Frontal cortex (tissue), 4 donors: ENCODE measurements around the gene CLOCK. TPM values are rescaled to one million over a fixed set of nuclear protein-coding genes. Genes with fewer than 3 reads are reported as not detected.
"Not testable (repeated sequence)": the region's sequence is repeated elsewhere in the genome, so short reads cannot be mapped to it uniquely, and the experiment has no call there.

Experiments used
- DNase-seq, 2 donors: peaks; one replicate each; pipeline ENCODE4 v3.0.0; 2012; ENCODE audit warnings: low spot score in 2 of 2
- FAIRE-seq: peaks from 2 replicates; lab custom pipeline; 2012; peaks lifted over from hg19 to GRCh38; lab: Jason Lieb, UNC
- total RNA-seq: library from RNA; depleted of rRNA; stranded (reverse); fragments of >200 nt; gene quantifications from one replicate; pipeline ENCODE4 v1.2.3, GENCODE V29; 2014
- donor health status: control.
- donor health status: control.
- donor health status: control.

CLOCK gene, protein sequence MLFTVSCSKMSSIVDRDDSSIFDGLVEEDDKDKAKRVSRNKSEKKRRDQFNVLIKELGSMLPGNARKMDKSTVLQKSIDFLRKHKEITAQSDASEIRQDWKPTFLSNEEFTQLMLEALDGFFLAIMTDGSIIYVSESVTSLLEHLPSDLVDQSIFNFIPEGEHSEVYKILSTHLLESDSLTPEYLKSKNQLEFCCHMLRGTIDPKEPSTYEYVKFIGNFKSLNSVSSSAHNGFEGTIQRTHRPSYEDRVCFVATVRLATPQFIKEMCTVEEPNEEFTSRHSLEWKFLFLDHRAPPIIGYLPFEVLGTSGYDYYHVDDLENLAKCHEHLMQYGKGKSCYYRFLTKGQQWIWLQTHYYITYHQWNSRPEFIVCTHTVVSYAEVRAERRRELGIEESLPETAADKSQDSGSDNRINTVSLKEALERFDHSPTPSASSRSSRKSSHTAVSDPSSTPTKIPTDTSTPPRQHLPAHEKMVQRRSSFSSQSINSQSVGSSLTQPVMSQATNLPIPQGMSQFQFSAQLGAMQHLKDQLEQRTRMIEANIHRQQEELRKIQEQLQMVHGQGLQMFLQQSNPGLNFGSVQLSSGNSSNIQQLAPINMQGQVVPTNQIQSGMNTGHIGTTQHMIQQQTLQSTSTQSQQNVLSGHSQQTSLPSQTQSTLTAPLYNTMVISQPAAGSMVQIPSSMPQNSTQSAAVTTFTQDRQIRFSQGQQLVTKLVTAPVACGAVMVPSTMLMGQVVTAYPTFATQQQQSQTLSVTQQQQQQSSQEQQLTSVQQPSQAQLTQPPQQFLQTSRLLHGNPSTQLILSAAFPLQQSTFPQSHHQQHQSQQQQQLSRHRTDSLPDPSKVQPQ
- total RNA-seq, result 27.3 TPM

DNA sequence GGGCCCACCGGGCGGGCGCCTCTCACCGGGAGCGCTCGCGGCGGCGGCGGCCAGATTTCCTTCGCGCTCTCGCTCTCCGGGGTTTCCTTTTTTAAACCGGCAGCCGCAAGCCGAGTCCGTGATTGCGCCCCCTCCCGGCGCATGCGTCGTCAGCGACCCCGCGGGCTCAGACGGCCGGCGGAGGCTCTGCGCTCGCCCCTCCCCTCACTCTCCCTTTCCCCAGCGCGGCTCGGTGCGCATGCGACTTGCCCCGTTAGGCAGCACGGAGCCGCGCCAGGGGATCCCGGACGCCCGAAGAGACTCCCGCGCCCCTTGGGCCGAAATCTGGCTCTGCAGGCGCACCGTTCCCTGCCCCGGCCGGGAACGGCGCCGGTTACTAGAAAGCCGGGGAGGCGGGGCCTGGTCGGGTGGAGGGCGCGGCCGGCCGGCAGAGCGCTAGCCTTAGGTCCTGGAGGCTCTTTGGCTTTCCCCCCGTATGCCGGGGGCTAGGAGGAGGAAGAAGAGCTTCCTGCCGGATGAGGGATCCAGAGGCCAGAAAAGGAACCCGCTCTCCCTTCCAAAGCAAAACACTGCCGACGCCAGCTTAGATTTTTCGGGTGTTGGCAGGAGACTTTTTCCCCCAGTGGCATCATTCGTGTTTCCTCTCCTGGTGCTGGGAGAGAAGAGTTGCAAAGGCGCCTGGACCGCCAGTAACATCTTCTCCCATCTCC, at the start of gene CLOCK:
Gene CLOCK, minus strand, starts transcription at position 154 of the 710 bp plus-strand sequence. CDS start 64,124 bp downstream, outside the sequence.
- DNase-seq, result peak; percentile 80 to 84
- FAIRE-seq, result no peak

DNA sequence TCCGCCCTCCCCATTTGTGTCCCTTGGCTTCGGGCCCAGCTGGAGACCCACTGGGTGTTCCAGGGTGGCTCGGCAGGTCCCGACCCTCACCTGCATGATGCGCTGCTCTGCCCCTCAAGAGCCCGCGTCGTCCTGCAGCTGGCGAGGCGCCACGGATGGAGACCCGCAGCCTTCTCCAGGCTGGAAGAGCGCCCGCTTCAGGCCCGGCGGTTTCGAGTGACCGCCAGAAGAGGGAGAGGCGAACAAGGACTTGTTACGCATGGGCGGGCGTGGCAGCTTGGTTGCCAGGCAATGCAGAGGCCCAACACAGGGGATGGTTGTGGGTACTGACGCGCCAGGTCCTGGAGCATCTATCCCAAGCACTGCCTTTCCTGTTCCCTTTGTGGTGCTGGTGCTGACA, 45.3 kb upstream of the CLOCK start, which contains the start of gene PDCL2:
Gene PDCL2, minus strand, starts transcription at position 232 of the 400 bp plus-strand sequence. Its CDS starts 136 bp downstream, at position 96.
- no peak for FAIRE-seq
- no peak for DNase-seq

DNA sequence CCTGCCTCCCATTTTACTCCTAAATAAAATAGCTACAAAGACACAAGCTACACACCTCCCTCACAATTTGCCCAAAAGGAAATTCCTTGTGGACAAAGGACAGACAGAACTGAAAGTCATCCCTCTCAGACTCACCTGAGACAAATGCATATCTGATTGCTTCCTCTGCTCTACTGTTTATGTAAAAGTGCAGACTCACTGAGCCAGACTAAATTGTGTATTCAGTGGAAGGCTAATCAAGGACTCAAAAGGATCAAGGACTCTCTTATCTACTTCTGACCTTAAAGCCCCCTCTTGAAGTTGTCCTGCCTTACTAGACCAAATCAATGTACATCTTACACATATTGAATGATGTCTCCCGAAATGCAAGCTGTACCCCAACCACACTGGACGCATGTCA, 41.5 kb upstream of the CLOCK start:
- FAIRE-seq, result no peak

DNA sequence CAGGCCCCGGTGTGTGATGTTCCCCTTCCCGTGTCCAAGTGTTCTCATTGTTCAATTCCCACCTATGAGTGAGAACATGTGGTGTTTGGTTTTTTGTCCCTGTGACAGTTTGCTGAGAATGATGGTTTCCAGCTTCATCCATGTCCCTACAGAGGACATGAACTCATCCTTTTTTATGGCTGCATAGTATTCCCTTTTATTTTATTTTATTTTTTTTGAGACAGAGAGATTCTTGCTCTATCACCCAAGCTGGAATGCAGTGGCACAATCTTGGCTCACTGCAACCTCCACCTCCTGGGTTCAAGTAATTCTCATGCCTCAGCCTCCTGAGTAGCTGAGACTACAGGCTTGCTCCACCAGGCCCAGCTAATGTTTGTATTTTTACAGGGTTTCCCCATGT, 36.1 kb upstream of the CLOCK start:
- not testable (repeated sequence) for FAIRE-seq, DNase-seq

More for the DNA sequence above, 41.5 kb upstream of the CLOCK start:
- DNase-seq, result no peak

DNA sequence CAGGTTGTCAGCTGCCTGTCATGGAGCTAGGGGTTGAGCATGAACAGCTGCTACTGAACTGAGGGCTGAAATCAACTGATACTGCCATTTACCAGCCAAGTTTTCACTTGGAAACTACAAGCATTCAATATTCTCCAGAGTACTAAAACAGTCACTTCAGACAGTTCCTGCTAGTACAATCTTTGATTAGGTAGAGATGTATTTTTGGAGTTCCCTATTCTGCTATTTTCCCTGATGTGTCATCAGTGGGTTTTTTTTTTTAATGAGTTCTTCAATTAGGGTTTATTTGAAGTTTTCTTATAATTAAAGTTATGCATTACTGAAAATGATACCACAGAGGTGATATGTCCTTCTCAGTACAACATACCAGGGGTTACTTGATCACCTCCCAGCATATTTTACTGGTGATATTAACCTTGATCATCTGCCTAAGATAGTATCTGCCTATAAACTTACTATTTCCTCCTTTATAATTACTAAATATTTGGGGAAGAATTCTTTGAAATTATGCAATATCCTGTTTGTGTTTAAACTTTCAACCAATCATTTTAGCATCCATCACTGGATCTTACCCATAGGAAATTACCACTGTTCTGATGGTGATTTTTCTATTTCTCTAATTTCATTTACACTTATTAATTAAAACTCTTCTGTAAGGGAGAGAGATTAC, 31.8 kb upstream of the CLOCK start:
- FAIRE-seq (no peak), DNase-seq (no peak)

DNA sequence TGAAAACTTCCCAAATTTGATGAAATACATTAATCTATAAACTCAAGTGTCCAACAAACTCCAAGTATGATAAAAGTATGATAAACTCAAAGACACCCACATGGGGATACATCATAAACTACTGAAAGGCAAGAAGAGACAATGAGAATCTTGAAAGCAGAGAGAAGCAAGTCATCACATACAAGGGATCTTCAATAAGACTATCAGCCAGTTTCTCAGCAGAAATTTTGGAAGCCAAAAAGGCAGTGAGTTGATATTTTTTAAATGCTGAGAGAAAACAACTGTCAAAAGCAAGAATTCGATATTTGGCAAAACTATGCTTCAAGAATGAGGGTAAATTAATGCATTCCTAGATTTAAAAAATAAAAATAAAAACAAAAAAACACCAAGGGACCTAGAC, 28.8 kb upstream of the CLOCK start:
- FAIRE-seq (no peak), DNase-seq (no peak)

DNA sequence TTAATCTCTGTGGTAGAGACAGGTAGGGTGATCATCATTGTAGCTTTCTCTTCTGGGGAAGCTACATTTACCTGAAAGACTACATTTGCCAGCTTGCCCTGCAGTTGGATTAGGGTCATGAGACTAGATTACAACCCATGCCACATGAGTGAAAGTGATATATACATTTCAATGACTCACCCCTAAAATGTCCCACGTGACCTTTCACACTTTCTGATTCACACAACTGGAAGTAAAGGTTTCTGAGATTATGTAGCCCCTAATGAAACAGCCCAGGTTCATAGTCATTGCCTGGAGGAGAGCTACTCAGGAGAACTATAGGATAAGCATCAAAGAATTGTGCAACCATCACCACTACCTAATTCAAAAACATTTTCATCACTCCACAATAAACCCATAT, 27.5 kb upstream of the CLOCK start:
- no peak for FAIRE-seq
- DNase-seq, result no peak

DNA sequence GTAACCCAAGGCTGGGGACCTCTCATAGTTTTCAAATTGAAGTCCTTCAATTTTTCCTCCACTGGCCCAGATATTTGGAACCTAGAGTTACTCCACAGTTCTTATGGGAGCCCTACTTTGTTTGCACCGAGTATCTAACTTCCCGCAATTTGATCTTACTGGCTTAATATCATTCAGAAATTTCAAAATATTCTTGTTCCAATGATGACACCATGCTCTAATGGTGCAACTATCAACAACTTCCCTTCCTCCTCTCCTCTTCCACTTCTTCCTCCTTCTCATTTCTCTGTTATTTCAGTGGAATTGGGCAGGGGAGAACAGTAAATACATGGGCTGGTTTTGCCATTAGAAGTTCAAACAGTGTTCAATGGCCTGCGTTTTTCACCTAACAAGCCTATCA, 25.1 kb upstream of the CLOCK start:
- FAIRE-seq, result no peak
- no peak for DNase-seq

DNA sequence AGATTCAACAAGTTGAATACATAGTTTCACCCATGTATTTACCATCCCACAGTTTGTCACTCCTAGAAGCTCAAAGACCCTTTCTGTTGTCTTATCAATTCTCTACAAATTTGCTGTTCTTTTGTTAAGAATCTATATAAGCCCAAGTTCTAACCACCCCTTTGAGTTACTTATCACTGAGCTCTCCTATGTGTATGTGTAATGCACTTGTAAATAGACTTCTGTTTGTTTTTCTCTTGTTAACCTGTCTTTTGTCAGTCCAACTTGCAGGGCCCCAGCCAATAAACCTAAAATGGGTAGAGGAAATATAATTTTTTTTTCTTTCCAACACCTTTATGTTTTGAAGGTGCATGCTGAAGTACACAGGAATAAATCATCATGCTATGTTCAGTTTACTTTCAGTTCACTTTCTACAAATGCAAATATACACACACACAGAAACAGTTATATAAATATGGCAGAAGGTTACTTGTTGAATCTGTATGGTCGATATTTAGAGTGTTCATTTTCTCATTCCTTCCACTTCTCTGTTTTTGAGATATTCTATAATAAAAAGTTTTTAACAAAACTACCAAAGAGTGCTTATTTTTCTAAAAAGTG, 22.3 kb upstream of the CLOCK start:
- no peak for FAIRE-seq
- no peak for DNase-seq

DNA sequence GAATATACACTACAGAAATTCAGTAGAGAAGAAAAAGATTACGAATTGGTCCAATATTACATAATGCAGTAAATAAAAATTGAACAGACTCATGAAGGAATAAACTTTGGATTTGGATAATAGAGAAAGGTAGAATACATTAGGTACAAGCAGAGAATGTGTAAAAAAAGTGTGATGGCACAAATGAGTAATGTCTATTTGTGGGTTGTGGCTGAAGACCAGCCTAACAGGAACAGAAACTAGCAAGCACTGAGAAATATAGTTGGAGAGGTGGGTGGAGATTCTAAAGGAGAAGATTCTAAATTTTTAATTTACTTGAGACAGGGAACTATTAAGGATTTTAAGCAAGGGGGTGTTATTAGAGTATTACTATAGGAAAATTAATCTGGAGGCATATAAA, 15.2 kb upstream of the CLOCK start:
- DNase-seq (no peak), FAIRE-seq (no peak)

DNA sequence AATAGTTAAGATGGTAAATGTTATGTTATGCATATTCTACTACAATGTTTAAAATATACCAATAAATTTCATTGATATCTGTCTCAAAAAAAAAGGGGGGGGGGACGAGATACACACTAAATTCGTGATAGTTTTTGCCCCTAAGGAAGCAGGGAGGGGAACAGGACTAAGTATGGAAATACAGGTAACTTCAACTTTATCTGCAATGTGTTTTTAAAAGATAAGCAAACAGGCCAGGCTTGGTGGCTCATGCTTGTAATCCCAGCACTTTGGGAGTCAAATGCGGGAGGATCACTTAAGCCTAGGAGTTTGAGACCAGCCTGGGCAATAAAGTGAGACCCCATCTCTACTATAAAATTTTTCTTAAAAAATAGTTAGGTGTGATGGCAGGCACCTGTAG, 13.4 kb upstream of the CLOCK start:
- DNase-seq (no peak), FAIRE-seq (no peak)

DNA sequence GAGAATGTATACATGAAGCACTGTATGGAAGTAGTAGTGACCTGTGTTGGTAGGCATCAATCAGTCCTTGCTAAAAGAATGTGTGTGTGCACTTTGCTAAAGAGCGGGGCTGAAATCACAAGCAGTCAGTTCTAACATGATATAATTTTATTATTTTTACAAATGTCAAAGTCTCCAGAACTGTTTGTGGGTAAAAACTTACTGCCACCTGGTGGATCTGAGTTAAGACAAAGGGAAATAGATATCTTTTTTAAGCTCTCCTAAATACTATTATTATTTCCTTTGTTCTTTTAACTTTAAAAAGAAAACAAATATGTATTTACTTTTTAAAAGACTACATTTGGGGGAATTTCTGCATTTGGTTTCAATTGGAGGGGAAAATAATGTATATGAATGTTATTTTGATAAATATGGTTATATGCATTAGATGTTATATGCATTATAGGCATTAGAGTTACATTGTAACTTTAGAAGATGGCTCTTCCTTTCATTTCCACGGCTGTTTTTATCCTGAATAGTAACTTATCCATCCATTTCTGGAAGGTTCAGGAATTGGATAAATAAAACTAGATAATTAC, 7.8 kb upstream of the CLOCK start:
- FAIRE-seq (no peak), DNase-seq (no peak)

DNA sequence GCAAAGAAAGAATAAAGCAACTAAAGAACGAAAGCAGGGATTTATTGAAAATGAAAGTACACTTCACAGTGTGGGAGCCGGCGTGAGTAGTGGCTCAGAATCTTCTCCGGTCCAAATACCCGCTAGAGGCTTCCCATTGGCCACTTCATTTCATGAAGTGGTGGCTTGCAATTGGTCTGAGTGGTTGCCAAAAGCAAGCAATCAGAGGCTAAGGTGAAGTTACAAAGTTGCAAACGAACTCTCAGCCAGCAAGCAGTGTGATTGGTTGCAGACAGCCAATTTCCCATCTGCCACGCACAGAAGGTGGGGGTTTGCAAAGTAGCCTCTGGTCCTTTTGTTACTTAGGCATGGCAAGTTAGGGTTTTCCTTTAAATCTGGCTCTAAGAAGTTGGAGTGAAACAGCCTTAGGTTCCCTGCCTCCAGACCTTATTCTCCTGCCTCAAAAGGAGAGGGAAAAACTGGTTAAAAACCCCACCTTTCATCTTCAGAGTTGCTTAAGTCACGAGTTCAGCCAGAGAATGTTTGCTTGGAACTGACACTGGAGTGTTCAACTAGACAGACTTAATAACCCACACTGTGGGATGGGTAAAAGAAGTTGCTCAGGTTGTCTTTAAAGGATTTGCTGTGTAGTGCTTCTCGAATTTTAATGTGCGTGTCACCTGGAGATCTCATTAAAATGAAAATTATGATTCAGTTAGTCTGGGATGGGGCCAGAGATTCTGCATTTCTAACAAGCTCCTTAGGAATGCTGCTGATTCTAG, 6.9 kb upstream of the CLOCK start:
- FAIRE-seq (no peak), DNase-seq (no peak)

DNA sequence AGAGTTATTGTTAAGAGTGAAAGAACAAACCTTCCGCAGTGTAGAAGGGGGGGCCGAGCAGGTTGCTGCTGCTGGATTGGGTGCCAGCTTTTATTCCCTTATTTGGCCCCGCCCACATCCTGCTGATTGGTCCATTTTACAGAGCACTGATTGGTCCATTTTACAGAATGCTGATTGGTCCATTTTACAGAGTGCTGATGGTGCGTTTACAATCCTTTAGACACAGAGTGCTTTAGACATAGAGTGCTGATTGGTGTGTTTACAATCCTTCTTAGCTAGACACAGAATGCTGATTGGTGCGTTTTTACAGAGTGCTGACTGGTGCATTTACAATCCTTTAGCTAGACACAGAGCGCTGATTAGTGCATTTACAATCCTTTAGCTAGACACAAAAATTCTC, 5.3 kb upstream of the CLOCK start:
- FAIRE-seq, DNase-seq: not testable (repeated sequence)

DNA sequence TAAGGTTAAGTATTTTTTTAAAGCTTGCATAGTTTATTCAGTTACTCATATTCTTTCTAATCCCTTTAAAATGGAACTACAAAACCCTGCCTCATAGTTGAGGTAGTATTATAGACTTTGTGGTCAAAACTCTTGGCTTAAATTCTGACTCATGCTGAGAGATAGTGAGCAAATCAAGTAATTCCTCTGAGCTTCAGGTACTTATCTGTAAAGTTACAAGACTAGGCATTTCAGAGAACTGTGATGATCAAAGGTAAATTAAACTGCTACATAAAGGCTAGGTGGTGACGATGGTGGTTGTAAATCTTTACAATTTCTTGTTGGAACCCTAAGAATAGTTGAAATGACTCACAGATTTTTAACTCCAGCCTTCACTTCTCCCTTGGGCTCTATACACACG, 3.2 kb upstream of the CLOCK start:
- DNase-seq (no peak), FAIRE-seq (no peak)

DNA sequence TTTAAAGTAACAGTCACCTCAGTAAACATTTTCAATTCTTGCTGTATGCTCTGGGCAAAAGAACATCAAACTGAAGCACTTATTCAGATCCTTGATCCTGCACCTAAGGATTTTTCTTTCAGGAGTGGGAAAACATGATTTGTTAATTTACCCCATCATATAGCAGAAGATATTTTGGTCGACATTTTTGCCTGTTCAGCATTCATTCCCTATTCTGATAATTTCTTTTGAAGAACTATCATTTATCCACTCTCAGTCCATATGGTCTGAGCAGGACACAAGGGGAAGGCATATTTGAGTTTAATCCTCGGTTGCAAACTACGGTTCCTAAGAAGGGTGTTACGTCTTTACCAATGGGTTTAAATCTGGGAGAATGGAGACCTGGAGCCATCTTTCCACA, 1.2 kb upstream of the CLOCK start:
- FAIRE-seq (no peak), DNase-seq (no peak)

DNA sequence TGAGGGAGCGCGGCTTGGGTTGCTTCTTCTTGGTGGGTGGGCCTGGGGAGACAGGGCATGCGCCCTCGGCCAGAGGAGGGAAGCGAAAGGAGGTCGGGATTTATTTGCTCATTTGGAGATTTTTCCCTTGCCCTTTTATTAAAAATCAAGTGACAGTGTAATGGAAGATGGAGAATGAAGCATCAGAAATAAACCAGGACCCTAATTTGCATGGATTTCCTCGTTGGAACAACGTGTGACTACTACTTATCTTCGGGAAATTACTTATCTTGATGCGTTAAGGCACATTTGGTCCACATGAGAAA, 709 bp upstream of the CLOCK start:
- FAIRE-seq (no peak), DNase-seq (no peak)

DNA sequence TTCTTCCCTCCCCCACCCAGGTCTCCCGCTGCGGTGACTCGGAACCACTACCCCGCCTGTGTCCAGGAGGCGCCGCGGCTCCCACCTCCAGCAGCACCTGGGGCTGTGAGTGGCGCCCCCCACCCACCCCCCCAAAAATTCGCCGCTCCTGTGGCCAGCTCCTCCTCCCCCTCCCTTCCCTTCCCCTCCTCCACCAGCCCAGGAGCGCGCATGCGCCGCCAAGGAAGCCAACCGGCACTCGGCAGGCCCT, 278 bp downstream of the CLOCK start:
- DNase-seq (no peak), FAIRE-seq (no peak)
